Occipital lobe (tissue), 2 donors: ENCODE measurements around the gene KRT31. TPM values are rescaled to one million over a fixed set of nuclear protein-coding genes. Genes with fewer than 3 reads are reported as not detected.
"Not testable (repeated sequence)": the region's sequence is repeated elsewhere in the genome, so short reads cannot be mapped to it uniquely, and the experiment has no call there.

Experiments
- DNase-seq: peaks from one replicate; lab custom pipeline; 2025; lab: John Stamatoyannopoulos, UW
- total RNA-seq: library from RNA; depleted of rRNA; stranded (reverse); fragments of >200 nt; gene quantifications from one replicate; pipeline ENCODE4 v1.2.3, GENCODE V29; 2014

KRT31 gene
- total RNA-seq, 1 donor from 2014 or later: 0.47 TPM

GRCh38 chr17:41390411-41390938 lies 6.9 kb downstream of the KRT31 start:
- DNase-seq: no peak

GRCh38 chr17:41387670-41388069 lies 9.7 kb downstream of the KRT31 start:
- DNase-seq: no peak

GRCh38 chr17:41386227-41386626 lies 11.2 kb downstream of the KRT31 start:
- DNase-seq: no peak

GRCh38 chr17:41383690-41384089 lies 13.7 kb downstream of the KRT31 start:
- DNase-seq: no peak

GRCh38 chr17:41382394-41382793 lies 15.0 kb downstream of the KRT31 start:
- DNase-seq: no peak

- not testable (repeated sequence) for DNase-seq
These were observed 15.5 kb downstream of the KRT31 start, which contains the start of gene KRT34 for GRCh38 chr17:41381943-41382342. Gene KRT34, minus strand, starts transcription at chr17:41382306. Its CDS starts 60 bp downstream, at chr17:41382246.

- DNase-seq: not testable (repeated sequence)
These were observed 17.3 kb downstream of the KRT31 start for GRCh38 chr17:41380091-41380490.

- no peak for DNase-seq
These were observed 19.9 kb downstream of the KRT31 start for GRCh38 chr17:41377546-41377945.

- DNase-seq: no peak
These were observed 27.7 kb downstream of the KRT31 start, which contains the start of gene KRT33B for GRCh38 chr17:41369713-41370112. Gene KRT33B, minus strand, starts transcription at chr17:41369813. Its CDS starts 63 bp downstream, at chr17:41369750.

GRCh38 chr17:41369023-41369422 lies 28.4 kb downstream of the KRT31 start:
- no peak for DNase-seq

- DNase-seq: no peak
These were observed 29.9 kb downstream of the KRT31 start for GRCh38 chr17:41367426-41368075.

- DNase-seq: no peak
These were observed 31.3 kb downstream of the KRT31 start for GRCh38 chr17:41366070-41366469.

GRCh38 chr17:41363881-41364280 lies 33.5 kb downstream of the KRT31 start:
- DNase-seq: no peak

- DNase-seq: no peak
These were observed 37.0 kb downstream of the KRT31 start for GRCh38 chr17:41360296-41360995.

- no peak for DNase-seq
These were observed 42.9 kb downstream of the KRT31 start for GRCh38 chr17:41354536-41354935.

GRCh38 chr17:41352597-41353366 lies 44.6 kb downstream of the KRT31 start:
- DNase-seq: no peak

GRCh38 chr17:41351177-41351576 lies 46.2 kb downstream of the KRT31 start:
- no peak for DNase-seq

GRCh38 chr17:41350381-41350878 lies 47.0 kb downstream of the KRT31 start, which contains the start of gene KRT33A:
Gene KRT33A, minus strand, starts transcription at chr17:41350828. Its CDS starts 61 bp downstream, at chr17:41350767.
- DNase-seq: not testable (repeated sequence)

- DNase-seq: no peak
These were observed 49.3 kb downstream of the KRT31 start for GRCh38 chr17:41347869-41348760.

- not testable (repeated sequence) for DNase-seq
These were observed 51.0 kb downstream of the KRT31 start for GRCh38 chr17:41346421-41346820.
